ENCODE measurements around the gene TRPM3. TPM values are rescaled to one million over a fixed set of nuclear protein-coding genes. Genes with fewer than 3 reads are reported as not detected.

The TRPM3 gene
- total and polyA plus RNA-seq, 5 donors: 0.38 to 2.2 (median 1.2) TPM

DNA sequence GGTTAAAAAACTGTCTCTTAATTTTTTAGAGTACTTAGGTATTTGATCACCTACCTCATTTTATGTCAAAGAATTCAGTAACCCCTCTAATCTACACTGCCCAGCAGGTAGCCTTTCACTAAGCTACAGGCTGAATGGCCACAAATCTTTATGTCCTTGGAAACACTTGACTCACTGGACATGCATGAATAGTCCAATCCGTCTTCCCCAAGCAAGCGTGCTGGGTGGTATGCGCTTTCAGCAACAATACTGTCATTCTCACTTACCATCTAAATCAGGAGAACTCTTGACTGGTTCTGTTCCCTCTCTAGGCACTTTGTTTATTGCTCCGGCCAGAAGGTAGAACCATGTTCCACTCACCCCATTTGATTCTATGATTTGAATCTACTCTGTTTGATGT, 73.1 kb downstream of the TRPM3 start:
- DNase-seq (no peak), ATAC-seq (no peak)
- Histone ChIP-seq H3K4me3 (ENCODE audit: low read length) (no peak overlapping the region), H3K27me3 (ENCODE audit: control insufficient read depth, insufficient read depth) (no peaks in the 10 kb centered on the region), H3K27ac (ENCODE audit: low read length) (no peak overlapping the region), H3K9me3 (ENCODE audit: control insufficient read depth, low read length) (no peaks in the 10 kb centered on the region), H3K4me1 (ENCODE audit: control insufficient read depth, insufficient read depth, low read length) (no peaks in the 10 kb centered on the region)
- intact Hi-C loops (cut with DNase I): no loop called here
- 68% methylated on average over 4 of the region's 4 CpGs for WGBS

GRCh38 chr9:71042448-71042990, 78.9 kb downstream of the TRPM3 start:
- intact Hi-C loops (cut with DNase I): no loop called here
- no peak for ATAC-seq
- WGBS: 75% methylated on average over 3 of the region's 3 CpGs
- Histone ChIP-seq H3K27me3 (ENCODE audit: control insufficient read depth, insufficient read depth) (no peaks in the 10 kb centered on the region), H3K27ac (ENCODE audit: low read length) (no peak overlapping the region), H3K9me3 (ENCODE audit: control insufficient read depth, low read length) (no peaks in the 10 kb centered on the region), H3K4me3 (ENCODE audit: low read length) (no peak overlapping the region), H3K4me1 (ENCODE audit: control insufficient read depth, insufficient read depth, low read length) (no peaks in the 10 kb centered on the region)
- DNase-seq: no peak

DNA sequence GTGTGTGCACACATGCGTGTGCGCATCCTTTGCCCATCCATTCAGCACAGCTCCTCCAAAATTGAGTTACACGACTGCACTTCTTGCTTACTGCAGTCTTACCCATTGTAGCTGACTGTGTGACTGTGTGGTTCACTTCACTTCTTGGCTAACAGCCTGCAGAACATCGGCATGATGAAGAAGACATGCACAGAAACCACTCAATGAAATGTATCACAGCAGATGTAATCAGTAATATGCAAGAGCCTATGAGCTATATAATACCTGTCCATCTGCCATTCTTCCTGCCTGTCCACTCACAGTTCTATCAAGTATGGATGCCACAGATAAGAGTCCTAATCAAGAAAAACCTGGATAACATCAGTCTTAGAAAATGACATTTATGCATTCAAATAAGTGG, 83.9 kb downstream of the TRPM3 start:
- WGBS: 91% methylated on average over 4 of the region's 4 CpGs
- intact Hi-C loops (cut with DNase I): no loop called here
- Histone ChIP-seq H3K27ac (ENCODE audit: low read length) (no peak overlapping the region), H3K9me3 (ENCODE audit: control insufficient read depth, low read length) (no peaks in the 10 kb centered on the region), H3K27me3 (ENCODE audit: control insufficient read depth, insufficient read depth) (no peaks in the 10 kb centered on the region), H3K4me3 (ENCODE audit: low read length) (no peak overlapping the region), H3K4me1 (ENCODE audit: control insufficient read depth, insufficient read depth, low read length) (no peaks in the 10 kb centered on the region)
- no peak for ATAC-seq
- no peak for DNase-seq

DNA sequence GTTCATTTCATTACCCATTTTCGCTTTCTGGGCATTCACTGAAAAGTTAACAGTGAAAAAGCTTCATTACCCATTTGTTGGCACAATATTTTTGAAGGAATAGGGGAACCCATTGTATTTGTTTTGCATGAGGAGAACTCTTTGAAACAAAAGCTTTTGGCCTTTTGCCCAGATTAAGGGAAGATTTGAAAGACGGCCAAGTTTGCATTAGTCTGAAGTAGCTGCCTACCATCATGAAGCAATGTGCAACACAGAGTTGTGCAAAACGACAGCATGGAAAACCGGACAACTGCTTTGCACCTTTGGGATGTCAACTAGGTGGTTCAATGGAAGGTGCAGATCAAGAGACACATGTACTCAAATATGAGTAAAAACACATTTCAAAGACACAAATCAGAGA, 84.9 kb downstream of the TRPM3 start:
- no peaks in the 10 kb centered on the region for H3K27me3 ChIP-seq (ENCODE audit: control insufficient read depth, insufficient read depth)
- H3K27ac ChIP-seq (ENCODE audit: low read length): no peak overlapping the region
- no peak for DNase-seq
- ATAC-seq: no peak
- H3K4me3 ChIP-seq (ENCODE audit: low read length): no peak overlapping the region
- H3K9me3 ChIP-seq (ENCODE audit: control insufficient read depth, low read length): no peaks in the 10 kb centered on the region
- WGBS: 41% methylated on average over 4 of the region's 4 CpGs
- H3K4me1 ChIP-seq (ENCODE audit: control insufficient read depth, insufficient read depth, low read length): no peaks in the 10 kb centered on the region
- intact Hi-C loops (cut with DNase I): no loop called here

DNA sequence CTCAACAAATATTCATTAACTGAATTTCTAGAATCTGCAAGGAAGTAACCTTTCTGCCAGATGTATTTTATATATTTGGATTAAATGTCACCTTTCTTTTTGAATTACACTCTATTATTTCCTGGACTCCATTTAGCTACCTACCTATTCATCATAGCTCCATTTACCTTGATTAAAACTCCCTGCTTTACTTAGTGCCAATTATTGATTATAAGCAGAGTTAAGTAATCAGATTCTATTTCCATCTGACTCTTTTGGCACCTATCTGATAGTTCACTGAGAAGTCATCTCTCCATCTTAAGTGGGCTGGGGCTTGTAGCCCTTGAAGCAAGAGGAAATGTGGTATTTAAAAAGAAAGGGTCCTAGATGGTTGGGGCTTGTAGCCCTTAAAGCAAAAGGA, 88.6 kb downstream of the TRPM3 start:
- Histone ChIP-seq H3K9me3 (ENCODE audit: control insufficient read depth, low read length) (no peaks in the 10 kb centered on the region), H3K4me1 (ENCODE audit: control insufficient read depth, insufficient read depth, low read length) (no peaks in the 10 kb centered on the region), H3K4me3 (ENCODE audit: low read length) (no peak overlapping the region), H3K27me3 (ENCODE audit: control insufficient read depth, insufficient read depth) (no peaks in the 10 kb centered on the region), H3K27ac (ENCODE audit: low read length) (no peak overlapping the region)
- ATAC-seq: no peak
- no peak for DNase-seq
- intact Hi-C loops (cut with DNase I): no loop called here

GRCh38 chr9:71025728-71026127, 95.7 kb downstream of the TRPM3 start:
- DNase-seq (no peak), ATAC-seq (no peak)
- 76% methylated on average over 2 of the region's 2 CpGs for WGBS
- intact Hi-C loops (cut with DNase I): no loop called here
- Histone ChIP-seq H3K9me3 (ENCODE audit: control insufficient read depth, low read length) (no peaks in the 10 kb centered on the region), H3K4me3 (ENCODE audit: low read length) (no peak overlapping the region), H3K4me1 (ENCODE audit: control insufficient read depth, insufficient read depth, low read length) (no peaks in the 10 kb centered on the region), H3K27me3 (ENCODE audit: control insufficient read depth, insufficient read depth) (no peaks in the 10 kb centered on the region), H3K27ac (ENCODE audit: low read length) (no peak overlapping the region)

- WGBS: 62% methylated on average over 6 of the region's 6 CpGs
- Histone ChIP-seq H3K27me3 (ENCODE audit: control insufficient read depth, insufficient read depth) (no peaks in the 10 kb centered on the region), H3K27ac (ENCODE audit: low read length) (no peak overlapping the region), H3K4me3 (ENCODE audit: low read length) (no peak overlapping the region), H3K4me1 (ENCODE audit: control insufficient read depth, insufficient read depth, low read length) (no peaks in the 10 kb centered on the region), H3K9me3 (ENCODE audit: control insufficient read depth, low read length) (no peaks in the 10 kb centered on the region)
- DNase-seq (no peak), ATAC-seq (no peak)
- intact Hi-C loops (cut with DNase I): no loop called here
Observed at GRCh38 chr9:71025201-71025600, 96.2 kb downstream of the TRPM3 start.

- no peaks in the 10 kb centered on the region for H3K9me3 ChIP-seq (ENCODE audit: control insufficient read depth, low read length)
- intact Hi-C loops (cut with DNase I): no loop called here
- no peak overlapping the region for H3K27ac ChIP-seq (ENCODE audit: low read length)
- no peak for ATAC-seq
- no peak for DNase-seq
- H3K27me3 ChIP-seq (ENCODE audit: control insufficient read depth, insufficient read depth): no peaks in the 10 kb centered on the region
- 80% methylated on average over 3 of the region's 3 CpGs for WGBS
- H3K4me1 ChIP-seq (ENCODE audit: control insufficient read depth, insufficient read depth, low read length): no peaks in the 10 kb centered on the region
- H3K4me3 ChIP-seq (ENCODE audit: low read length): no peak overlapping the region
Observed at GRCh38 chr9:71010258-71010657, 111.2 kb downstream of the TRPM3 start.

DNA sequence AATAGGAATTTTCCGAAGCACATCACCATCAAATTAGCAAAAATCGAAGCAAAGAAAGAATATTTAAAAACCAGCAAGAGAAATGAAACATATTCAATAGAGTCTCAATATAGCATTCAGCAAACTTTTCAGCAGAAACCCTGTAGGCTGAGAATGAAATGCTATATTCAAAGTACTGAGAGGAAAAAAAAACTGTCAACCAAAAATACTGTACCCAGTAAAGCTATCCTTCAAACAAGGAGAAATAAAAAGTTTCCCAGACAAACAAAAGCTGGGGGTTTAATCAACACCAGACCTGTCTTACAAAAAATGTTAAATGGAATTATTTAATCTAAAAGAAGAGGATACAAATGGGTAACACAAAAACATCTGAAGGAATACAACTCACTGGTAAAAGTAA, 116.0 kb downstream of the TRPM3 start:
- DNase-seq (no peak), ATAC-seq (no peak)
- Histone ChIP-seq H3K27ac (ENCODE audit: low read length) (no peak overlapping the region), H3K27me3 (ENCODE audit: control insufficient read depth, insufficient read depth) (no peaks in the 10 kb centered on the region), H3K4me1 (ENCODE audit: control insufficient read depth, insufficient read depth, low read length) (no peaks in the 10 kb centered on the region), H3K9me3 (ENCODE audit: control insufficient read depth, low read length) (peaks cover 3% of the 10 kb centered on the region), H3K4me3 (ENCODE audit: low read length) (no peak overlapping the region)
- intact Hi-C loops (cut with DNase I): loop anchor here in 1 of 4 donors (10.0 kb wide), 1 partner anchor 361 kb away; no protein-coding TSS in a partner anchor
- 87% methylated on average over 2 of the region's 2 CpGs for WGBS

- Histone ChIP-seq H3K27ac (ENCODE audit: low read length) (no peak overlapping the region), H3K4me3 (ENCODE audit: low read length) (no peak overlapping the region), H3K27me3 (ENCODE audit: control insufficient read depth, insufficient read depth) (no peaks in the 10 kb centered on the region), H3K9me3 (ENCODE audit: control insufficient read depth, low read length) (peaks cover 3% of the 10 kb centered on the region), H3K4me1 (ENCODE audit: control insufficient read depth, insufficient read depth, low read length) (no peaks in the 10 kb centered on the region)
- ATAC-seq (no peak), DNase-seq (no peak)
- intact Hi-C loops (cut with DNase I): loop anchor here in 1 of 4 donors (10.0 kb wide), 1 partner anchor 359 kb away; no protein-coding TSS in a partner anchor
- 96% methylated on average over 4 of the region's 4 CpGs for WGBS
Observed at GRCh38 chr9:71004196-71004595, 117.2 kb downstream of the TRPM3 start.

- peaks cover 3% of the 10 kb centered on the region for H3K9me3 ChIP-seq (ENCODE audit: control insufficient read depth, low read length)
- no peak overlapping the region for H3K27ac ChIP-seq (ENCODE audit: low read length)
- DNase-seq (no peak), ATAC-seq (no peak)
- no peak overlapping the region for H3K4me3 ChIP-seq (ENCODE audit: low read length)
- no peaks in the 10 kb centered on the region for H3K4me1 ChIP-seq (ENCODE audit: control insufficient read depth, insufficient read depth, low read length)
- no peaks in the 10 kb centered on the region for H3K27me3 ChIP-seq (ENCODE audit: control insufficient read depth, insufficient read depth)
- intact Hi-C loops (cut with DNase I): loop anchor here in 1 of 4 donors (10.0 kb wide), 1 partner anchor 359 kb away; no protein-coding TSS in a partner anchor
- WGBS: 96% methylated on average over 4 of the region's 4 CpGs
Observed at GRCh38 chr9:71003346-71003745, 118.1 kb downstream of the TRPM3 start.

All from right cardiac atrium (tissue), 5 donors.